Trophoblast cell (in vitro differentiated cells and primary cell): ENCODE data around the gene ABHD4.

Source experiments
- DNase-seq, 2 donors: peaks; one replicate each; pipeline ENCODE4 v3.0.0-alpha.2; 2016
- H2AFZ ChIP-seq: 2 replicates; pipeline ENCODE4 v1.6.1; 2013; ENCODE audit warnings: low read length, moderate library complexity, mild to moderate bottlenecking; ENCODE audit not compliant: insufficient read depth, poor library complexity
- H2AK5ac ChIP-seq: 2 replicates; pipeline ENCODE4 v1.6.1; 2013; ENCODE audit warnings: mild to moderate bottlenecking, low read length
- H2BK120ac ChIP-seq: 2 replicates; pipeline ENCODE4 v1.6.1; 2013; ENCODE audit warnings: low read length, mild to moderate bottlenecking, moderate library complexity; ENCODE audit not compliant: insufficient read depth, poor library complexity
- H2BK12ac ChIP-seq: 2 replicates; pipeline ENCODE4 v1.6.1; 2013; ENCODE audit warnings: mild to moderate bottlenecking, low read length, moderate library complexity
- H2BK5ac ChIP-seq: 2 replicates; pipeline ENCODE4 v1.6.1; 2013; ENCODE audit warnings: low read length, low read depth, moderate library complexity, mild to moderate bottlenecking; ENCODE audit not compliant: poor library complexity
- H3K14ac ChIP-seq: 2 replicates; pipeline ENCODE4 v1.6.1; 2013; ENCODE audit warnings: mild to moderate bottlenecking, low read length
- H3K18ac ChIP-seq: 2 replicates; pipeline ENCODE4 v1.6.1; 2013; ENCODE audit warnings: mild to moderate bottlenecking, low read length
- H3K23ac ChIP-seq: 2 replicates; pipeline ENCODE4 v1.6.1; 2013; ENCODE audit warnings: low read length
- H3K27ac ChIP-seq: 2 replicates; pipeline ENCODE4 v1.5.1; 2013; ENCODE audit warnings: low read depth, mild to moderate bottlenecking, inconsistent platforms, low read length, moderate library complexity
- H3K27me3 ChIP-seq: 2 replicates; pipeline ENCODE4 v1.6.1; 2013; ENCODE audit warnings: inconsistent platforms, mild to moderate bottlenecking, low read length, moderate library complexity; ENCODE audit not compliant: insufficient read depth
- H3K36me3 ChIP-seq, 2 experiments: 1 replicate in 1 of 2; 2 replicates in 1 of 2; pipeline ENCODE4 v1.6.1; 2013; ENCODE audit warnings: low read length in 2 of 2, mild to moderate bottlenecking in 2 of 2, moderate library complexity in 1 of 2; ENCODE audit not compliant: insufficient read depth in 2 of 2, control insufficient read depth in 1 of 2
- H3K4ac ChIP-seq: 2 replicates; pipeline ENCODE4 v1.6.1; 2013; ENCODE audit warnings: low read depth, mild to moderate bottlenecking, low read length, moderate library complexity
- H3K4me1 ChIP-seq, 2 experiments: 1 replicate in 1 of 2; 2 replicates in 1 of 2; pipeline ENCODE4 v1.6.1; 2013; ENCODE audit warnings: low read length in 2 of 2, mild to moderate bottlenecking in 2 of 2, moderate library complexity in 1 of 2; ENCODE audit not compliant: insufficient read depth in 2 of 2, control insufficient read depth in 1 of 2
- H3K4me2 ChIP-seq: 2 replicates; pipeline ENCODE4 v1.6.1; 2013; ENCODE audit warnings: inconsistent platforms, mild to moderate bottlenecking, low read length, moderate library complexity
- H3K4me3 ChIP-seq: 2 replicates; pipeline ENCODE4 v1.5.1; 2013; ENCODE audit warnings: mild to moderate bottlenecking, low read depth, low read length, inconsistent platforms
- H3K79me1 ChIP-seq: one replicate; pipeline ENCODE4 v1.6.1; 2013; ENCODE audit warnings: low read length
- H3K79me2 ChIP-seq: 2 replicates; pipeline ENCODE4 v1.6.1; 2013; ENCODE audit warnings: low read length, mild to moderate bottlenecking; ENCODE audit not compliant: control insufficient read depth, insufficient read depth, poor library complexity
- H3K9ac ChIP-seq: 2 replicates; pipeline ENCODE4 v1.6.1; 2013; ENCODE audit warnings: mild to moderate bottlenecking, low read length
- H3K9me3 ChIP-seq: 2 replicates; pipeline ENCODE4 v1.6.1; 2013; ENCODE audit warnings: low read depth, mild to moderate bottlenecking, control low read depth, inconsistent platforms, low read length; ENCODE audit not compliant: insufficient read depth
- H4K12ac ChIP-seq: 2 replicates; pipeline ENCODE4 v1.6.1; 2013; ENCODE audit warnings: low read depth, mild to moderate bottlenecking, low read length, moderate library complexity
- H4K8ac ChIP-seq: 2 replicates; pipeline ENCODE4 v1.6.1; 2013; ENCODE audit warnings: low read depth, mild to moderate bottlenecking, low read length, moderate library complexity
- H4K91ac ChIP-seq: one replicate; pipeline ENCODE4 v1.6.1; 2013; ENCODE audit warnings: low read depth, mild to moderate bottlenecking, low read length, moderate library complexity
- WGBS: extraction: QIAGEN DNeasy Blood & Tissue Kit; methylation state at CpG from one replicate; pipeline ENCODE4 v1.1.7; 2013; ENCODE audit warnings: missing lambda C conversion rate; ENCODE audit not compliant: insufficient read length, insufficient coverage; ENCODE audit errors: extremely low coverage; 5-methylcytosine and 5-hydroxymethylcytosine counted together

Gene ABHD4

GRCh38 chr14:22569106-22569736, 28.9 kb upstream of the ABHD4 start:
- Histone ChIP-seq H3K36me3 (peaks cover 18 to 28% of the 10 kb centered on the region in 2 experiments), H3K4ac (no peak overlapping the region), H3K79me1 (no peaks in the 10 kb centered on the region), H4K8ac (no peak overlapping the region), H3K9ac (no peak overlapping the region), H2AFZ (no peak overlapping the region), H3K9me3 (no peaks in the 10 kb centered on the region), H3K27ac (no peak overlapping the region), H3K27me3 (no peaks in the 10 kb centered on the region), H3K18ac (no peak overlapping the region), H2AK5ac (no peak overlapping the region), H2BK5ac (no peak overlapping the region), H3K4me1 (no peaks in the 10 kb centered on the region), H2BK12ac (no peak overlapping the region), H3K14ac (no peak overlapping the region), H3K23ac (no peak overlapping the region), H3K4me2 (no peak overlapping the region), H4K91ac (no peak overlapping the region), H3K79me2 (no peaks in the 10 kb centered on the region), H3K4me3 (no peak overlapping the region), H4K12ac (no peak overlapping the region), H2BK120ac (no peak overlapping the region)
- WGBS, result no CpG with 5 or more reads among the region's 6 CpGs
- peak; percentile 54 to 84 for DNase-seq

- Histone ChIP-seq H3K23ac (no peak overlapping the region), H3K4me2 (no peak overlapping the region), H3K79me2 (no peaks in the 10 kb centered on the region), H3K27ac (no peak overlapping the region), H4K91ac (no peak overlapping the region), H3K36me3 (peaks cover 18 to 26% of the 10 kb centered on the region in 2 experiments), H3K4ac (no peak overlapping the region), H2BK12ac (no peak overlapping the region), H3K4me3 (no peak overlapping the region), H3K4me1 (no peaks in the 10 kb centered on the region), H3K9me3 (no peaks in the 10 kb centered on the region), H4K8ac (no peak overlapping the region), H2AFZ (no peak overlapping the region), H3K27me3 (no peaks in the 10 kb centered on the region), H2BK120ac (no peak overlapping the region), H4K12ac (no peak overlapping the region), H2BK5ac (no peak overlapping the region), H3K9ac (no peak overlapping the region), H2AK5ac (no peak overlapping the region), H3K18ac (no peak overlapping the region), H3K14ac (no peak overlapping the region), H3K79me1 (no peaks in the 10 kb centered on the region)
- no CpG with 5 or more reads among the region's 3 CpGs for WGBS
- no peak for DNase-seq
Observed at GRCh38 chr14:22569737-22570131, 28.4 kb upstream of the ABHD4 start.

GRCh38 chr14:22570132-22570949, 27.8 kb upstream of the ABHD4 start:
- Histone ChIP-seq H2BK120ac (no peak overlapping the region), H3K4me3 (no peak overlapping the region), H3K9ac (no peak overlapping the region), H2BK5ac (no peak overlapping the region), H3K23ac (no peak overlapping the region), H3K36me3 (peaks cover 18 to 26% of the 10 kb centered on the region in 2 experiments), H3K9me3 (no peaks in the 10 kb centered on the region), H3K79me2 (no peaks in the 10 kb centered on the region), H3K4ac (no peak overlapping the region), H4K91ac (no peak overlapping the region), H3K27me3 (no peaks in the 10 kb centered on the region), H2AFZ (no peak overlapping the region), H2BK12ac (no peak overlapping the region), H2AK5ac (no peak overlapping the region), H3K4me2 (no peak overlapping the region), H3K18ac (no peak overlapping the region), H3K27ac (peak overlapping the region; percentile 7), H4K12ac (no peak overlapping the region), H3K14ac (no peak overlapping the region), H3K4me1 (no peaks in the 10 kb centered on the region), H3K79me1 (no peaks in the 10 kb centered on the region), H4K8ac (no peak overlapping the region)
- DNase-seq, result peak; percentile 64 to 96
- WGBS, result no CpG with 5 or more reads among the region's 8 CpGs

GRCh38 chr14:22572562-22573058, 25.5 kb upstream of the ABHD4 start:
- H3K27ac ChIP-seq, result no peak overlapping the region
- no peak overlapping the region for H3K23ac ChIP-seq
- H4K12ac ChIP-seq, result no peak overlapping the region
- H2BK120ac ChIP-seq, result no peak overlapping the region
- no peak overlapping the region for H3K18ac ChIP-seq
- peaks cover 13 to 29% of the 10 kb centered on the region in 2 experiments for H3K36me3 ChIP-seq
- no peak overlapping the region for H4K8ac ChIP-seq
- no peak overlapping the region for H3K4me3 ChIP-seq
- no peak overlapping the region for H2AK5ac ChIP-seq
- no peaks in the 10 kb centered on the region for H3K9me3 ChIP-seq
- no peaks in the 10 kb centered on the region for H3K79me1 ChIP-seq
- no peak overlapping the region for H3K4ac ChIP-seq
- no peak overlapping the region for H3K14ac ChIP-seq
- H3K4me2 ChIP-seq, result no peak overlapping the region
- peak in 1 of 2 donors; percentile 64 for DNase-seq
- no peak overlapping the region for H2BK5ac ChIP-seq
- H2BK12ac ChIP-seq, result no peak overlapping the region
- H3K27me3 ChIP-seq, result no peaks in the 10 kb centered on the region
- WGBS, result no CpG with 5 or more reads among the region's 1 CpG
- H3K79me2 ChIP-seq, result no peaks in the 10 kb centered on the region
- H4K91ac ChIP-seq, result no peak overlapping the region
- no peaks in the 10 kb centered on the region for H3K4me1 ChIP-seq
- H2AFZ ChIP-seq, result no peak overlapping the region
- H3K9ac ChIP-seq, result no peak overlapping the region
